Astrocyte (in vitro differentiated cells and primary cell): ENCODE results near the gene PPM1H. TPM values are rescaled to one million over a fixed set of nuclear protein-coding genes. Genes with fewer than 3 reads are reported as not detected.

Experiments
- DNase-seq: peaks from one replicate; pipeline ENCODE4 v3.0.0-alpha.2; 2010; ENCODE audit warnings: low read depth
- FAIRE-seq: peaks from 2 replicates; lab custom pipeline; 2011; peaks lifted over from hg19 to GRCh38; lab: Jason Lieb, UNC
- H2AFZ ChIP-seq: 2 replicates; pipeline ENCODE4 v1.6.0; 2012; ENCODE audit warnings: low read depth, low read length, inconsistent platforms
- H3K27ac ChIP-seq: 2 replicates; pipeline ENCODE4 v1.5.1; 2011; ENCODE audit warnings: low read depth, low read length, inconsistent platforms
- H3K27me3 ChIP-seq: 2 replicates; pipeline ENCODE4 v1.6.0; 2011; ENCODE audit warnings: low read length, inconsistent platforms; ENCODE audit not compliant: insufficient read depth
- H3K36me3 ChIP-seq: 2 replicates; pipeline ENCODE4 v1.5.1; 2011; ENCODE audit warnings: low read length, inconsistent platforms; ENCODE audit not compliant: insufficient read depth
- H3K4me1 ChIP-seq: 2 replicates; pipeline ENCODE4 v1.5.1; 2011; ENCODE audit warnings: low read length, inconsistent platforms; ENCODE audit not compliant: insufficient read depth
- H3K4me2 ChIP-seq: 2 replicates; pipeline ENCODE4 v1.6.0; 2012; ENCODE audit warnings: low read length, inconsistent platforms
- H3K4me3 ChIP-seq: 2 replicates; pipeline ENCODE4 v1.5.1; 2011; ENCODE audit warnings: low read depth, mild to moderate bottlenecking, low read length, inconsistent platforms; ENCODE audit not compliant: insufficient read depth
- H3K79me2 ChIP-seq: 2 replicates; pipeline ENCODE4 v1.6.0; 2012; ENCODE audit warnings: mild to moderate bottlenecking, low read length, inconsistent platforms; ENCODE audit not compliant: insufficient read depth
- H3K9ac ChIP-seq: 2 replicates; pipeline ENCODE4 v1.6.0; 2012; ENCODE audit warnings: mild to moderate bottlenecking, low read length, inconsistent platforms
- H3K9me3 ChIP-seq: 2 replicates; pipeline ENCODE4 v1.5.1; 2012; ENCODE audit warnings: low read depth, mild to moderate bottlenecking, low read length, inconsistent platforms; ENCODE audit not compliant: insufficient read depth
- H4K20me1 ChIP-seq: 2 replicates; pipeline ENCODE4 v1.6.0; 2012; ENCODE audit warnings: low read length, inconsistent platforms; ENCODE audit not compliant: insufficient read depth
- H3K27ac Mint-ChIP-seq: one replicate; pipeline ENCODE4 v1.8.0; 2021; ENCODE audit warnings: mild to moderate bottlenecking, mixed read lengths; ENCODE audit not compliant: unreplicated experiment
- H3K27me3 Mint-ChIP-seq: one replicate; pipeline ENCODE4 v1.8.0; 2021; ENCODE audit warnings: low read depth, mixed read lengths; ENCODE audit not compliant: unreplicated experiment
- H3K36me3 Mint-ChIP-seq: one replicate; pipeline ENCODE4 v1.8.0; 2021; ENCODE audit warnings: low read depth, mixed read lengths; ENCODE audit not compliant: unreplicated experiment
- H3K4me1 Mint-ChIP-seq: one replicate; pipeline ENCODE4 v1.8.0; 2021; ENCODE audit warnings: low read depth, mixed read lengths; ENCODE audit not compliant: unreplicated experiment
- H3K4me3 Mint-ChIP-seq: one replicate; pipeline ENCODE4 v1.8.0; 2021; ENCODE audit warnings: mild to moderate bottlenecking, moderate library complexity, mixed read lengths; ENCODE audit not compliant: unreplicated experiment
- H3K9me3 Mint-ChIP-seq: one replicate; pipeline ENCODE4 v1.8.0; 2021; ENCODE audit warnings: mild to moderate bottlenecking, mixed read lengths; ENCODE audit not compliant: unreplicated experiment
- EZH2 ChIP-seq: IDR thresholded peaks from 2 replicates; pipeline ENCODE4 v1.6.1; 2012; ENCODE audit warnings: mild to moderate bottlenecking, low read length, inconsistent platforms; ENCODE audit not compliant: insufficient read depth
- total RNA-seq: library from RNA; stranded (reverse); gene quantifications from 2 replicates; pipeline ENCODE4 v1.2.1, GENCODE V29; 2021
- TF ChIP-seq, protein P1 (sequence below): IDR thresholded peaks from 2 replicates; pipeline ENCODE4 v1.5.1; 2011; ENCODE audit warnings: low read depth, mild to moderate bottlenecking, inconsistent platforms, low read length, moderate library complexity; ENCODE audit not compliant: insufficient read depth

Gene PPM1H
- total RNA-seq, 1 donor from 2014 or later, result 7.8 TPM

- no peaks in the 10 kb centered on the region for H3K27me3 ChIP-seq
- DNase-seq (no peak), FAIRE-seq (no peak)
- H3K79me2 ChIP-seq, result no peaks in the 10 kb centered on the region
- H3K4me1 Mint-ChIP-seq, result no peaks in the 10 kb centered on the region
- H3K27ac Mint-ChIP-seq, result no peak overlapping the region
- no peak overlapping the region for H3K4me2 ChIP-seq
- no peak overlapping the region for H2AFZ ChIP-seq
- H3K9me3 Mint-ChIP-seq, result no peaks in the 10 kb centered on the region
- H3K4me1 ChIP-seq, result no peaks in the 10 kb centered on the region
- H3K36me3 Mint-ChIP-seq, result no peaks in the 10 kb centered on the region
- no peaks in the 10 kb centered on the region for H3K36me3 ChIP-seq
- TF ChIP-seq EZH2, result no peak
- TF ChIP-seq, protein P1, sequence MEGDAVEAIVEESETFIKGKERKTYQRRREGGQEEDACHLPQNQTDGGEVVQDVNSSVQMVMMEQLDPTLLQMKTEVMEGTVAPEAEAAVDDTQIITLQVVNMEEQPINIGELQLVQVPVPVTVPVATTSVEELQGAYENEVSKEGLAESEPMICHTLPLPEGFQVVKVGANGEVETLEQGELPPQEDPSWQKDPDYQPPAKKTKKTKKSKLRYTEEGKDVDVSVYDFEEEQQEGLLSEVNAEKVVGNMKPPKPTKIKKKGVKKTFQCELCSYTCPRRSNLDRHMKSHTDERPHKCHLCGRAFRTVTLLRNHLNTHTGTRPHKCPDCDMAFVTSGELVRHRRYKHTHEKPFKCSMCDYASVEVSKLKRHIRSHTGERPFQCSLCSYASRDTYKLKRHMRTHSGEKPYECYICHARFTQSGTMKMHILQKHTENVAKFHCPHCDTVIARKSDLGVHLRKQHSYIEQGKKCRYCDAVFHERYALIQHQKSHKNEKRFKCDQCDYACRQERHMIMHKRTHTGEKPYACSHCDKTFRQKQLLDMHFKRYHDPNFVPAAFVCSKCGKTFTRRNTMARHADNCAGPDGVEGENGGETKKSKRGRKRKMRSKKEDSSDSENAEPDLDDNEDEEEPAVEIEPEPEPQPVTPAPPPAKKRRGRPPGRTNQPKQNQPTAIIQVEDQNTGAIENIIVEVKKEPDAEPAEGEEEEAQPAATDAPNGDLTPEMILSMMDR, result no peak
- H4K20me1 ChIP-seq, result no peaks in the 10 kb centered on the region
- no peaks in the 10 kb centered on the region for H3K9me3 ChIP-seq
- H3K9ac ChIP-seq, result no peak overlapping the region
- no peaks in the 10 kb centered on the region for H3K27me3 Mint-ChIP-seq
- no peak overlapping the region for H3K4me3 Mint-ChIP-seq
- H3K4me3 ChIP-seq, result no peak overlapping the region
- no peak overlapping the region for H3K27ac ChIP-seq
These were observed 316.0 kb downstream of the PPM1H start for GRCh38 chr12:62618930-62619329.

GRCh38 chr12:62618319-62618718 lies 316.6 kb downstream of the PPM1H start:
- Mint-ChIP-seq H3K27me3 (no peaks in the 10 kb centered on the region), H3K36me3 (no peaks in the 10 kb centered on the region)
- H3K36me3 ChIP-seq, result peaks cover 2% of the 10 kb centered on the region

DNA sequence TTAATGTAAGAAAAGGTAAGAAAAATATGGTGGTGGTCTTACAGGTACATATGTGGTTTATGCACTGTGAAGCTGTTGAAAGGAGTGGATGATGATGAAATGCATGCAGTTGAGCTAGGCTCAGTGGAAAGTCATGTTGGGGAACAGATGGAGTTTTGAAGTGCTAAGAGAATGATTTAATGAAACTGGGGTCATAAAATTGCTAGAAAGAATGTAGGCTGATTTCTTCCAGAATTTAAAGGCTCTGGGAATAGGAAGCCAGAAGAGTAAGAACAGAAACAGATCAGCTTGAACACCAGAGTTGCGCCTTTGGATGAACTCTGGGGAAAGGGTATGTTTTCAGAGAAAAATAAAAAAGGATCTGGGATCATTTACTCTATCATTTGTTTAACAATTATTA lies 321.9 kb downstream of the PPM1H start:
- H3K9me3 Mint-ChIP-seq, result no peaks in the 10 kb centered on the region
- Histone ChIP-seq H3K27ac (no peak overlapping the region), H4K20me1 (peaks cover 5% of the 10 kb centered on the region), H3K9ac (no peak overlapping the region), H3K36me3 (peaks cover 6% of the 10 kb centered on the region), H3K4me1 (no peaks in the 10 kb centered on the region), H3K79me2 (peaks cover 38% of the 10 kb centered on the region), H3K9me3 (no peaks in the 10 kb centered on the region), H3K27me3 (no peaks in the 10 kb centered on the region), H3K4me2 (no peak overlapping the region), H2AFZ (no peak overlapping the region), H3K4me3 (no peak overlapping the region)
- peaks cover 4% of the 10 kb centered on the region for H3K36me3 Mint-ChIP-seq
- no peak for FAIRE-seq
- no peaks in the 10 kb centered on the region for H3K27me3 Mint-ChIP-seq
- DNase-seq, result no peak
- no peak overlapping the region for H3K27ac Mint-ChIP-seq
- TF ChIP-seq, protein P1, result no peak
- no peak for TF ChIP-seq EZH2
- peaks cover 10% of the 10 kb centered on the region for H3K4me1 Mint-ChIP-seq
- H3K4me3 Mint-ChIP-seq, result no peak overlapping the region

More at GRCh38 chr12:62618319-62618718, 316.6 kb downstream of the PPM1H start:
- Histone ChIP-seq H3K9me3 (no peaks in the 10 kb centered on the region), H3K4me2 (no peak overlapping the region), H3K9ac (no peak overlapping the region), H2AFZ (no peak overlapping the region), H3K27me3 (no peaks in the 10 kb centered on the region), H3K4me3 (no peak overlapping the region), H3K4me1 (no peaks in the 10 kb centered on the region), H3K79me2 (no peaks in the 10 kb centered on the region), H3K27ac (no peak overlapping the region), H4K20me1 (no peaks in the 10 kb centered on the region)
- no peak overlapping the region for H3K4me3 Mint-ChIP-seq
- H3K9me3 Mint-ChIP-seq, result no peaks in the 10 kb centered on the region
- no peak for DNase-seq
- no peak for FAIRE-seq
- no peak overlapping the region for H3K27ac Mint-ChIP-seq
- TF ChIP-seq, protein P1, result no peak
- no peak for TF ChIP-seq EZH2
- H3K4me1 Mint-ChIP-seq, result no peaks in the 10 kb centered on the region
